C4-2B (cell line): ENCODE measurements around the gene MLH1.

Experiments
- ZFX ChIP-seq: fragments of 450-650 bp; IDR thresholded peaks from 2 replicates; pipeline ENCODE4 v1.6.1; 2017
- TF ChIP-seq, protein P1 (sequence below): fragments of 450-650 bp; conservative IDR thresholded peaks from 2 replicates; pipeline ENCODE4 v1.5.1; 2017; ENCODE audit warnings: mild to moderate bottlenecking

DNA sequence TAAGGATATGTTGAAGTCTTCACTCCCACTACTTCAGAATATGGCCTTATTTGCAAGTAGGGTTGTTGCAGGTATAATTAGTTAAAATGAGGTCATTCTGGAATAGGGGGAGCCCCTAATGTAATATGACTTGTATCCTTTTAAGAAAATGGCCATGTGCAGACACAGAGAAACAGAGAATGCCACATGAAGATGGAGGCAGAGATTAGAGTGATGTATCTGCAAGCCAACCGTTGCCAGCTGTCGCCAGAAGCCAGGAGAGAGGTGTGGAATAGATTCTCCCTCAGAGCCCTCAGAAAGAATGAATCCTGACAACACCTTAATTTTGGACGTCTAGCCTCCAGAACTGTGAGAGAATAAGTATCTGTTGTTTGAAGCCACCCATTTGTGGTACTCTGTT lies 37.2 kb upstream of the MLH1 start:
- TF ChIP-seq, protein P1, sequence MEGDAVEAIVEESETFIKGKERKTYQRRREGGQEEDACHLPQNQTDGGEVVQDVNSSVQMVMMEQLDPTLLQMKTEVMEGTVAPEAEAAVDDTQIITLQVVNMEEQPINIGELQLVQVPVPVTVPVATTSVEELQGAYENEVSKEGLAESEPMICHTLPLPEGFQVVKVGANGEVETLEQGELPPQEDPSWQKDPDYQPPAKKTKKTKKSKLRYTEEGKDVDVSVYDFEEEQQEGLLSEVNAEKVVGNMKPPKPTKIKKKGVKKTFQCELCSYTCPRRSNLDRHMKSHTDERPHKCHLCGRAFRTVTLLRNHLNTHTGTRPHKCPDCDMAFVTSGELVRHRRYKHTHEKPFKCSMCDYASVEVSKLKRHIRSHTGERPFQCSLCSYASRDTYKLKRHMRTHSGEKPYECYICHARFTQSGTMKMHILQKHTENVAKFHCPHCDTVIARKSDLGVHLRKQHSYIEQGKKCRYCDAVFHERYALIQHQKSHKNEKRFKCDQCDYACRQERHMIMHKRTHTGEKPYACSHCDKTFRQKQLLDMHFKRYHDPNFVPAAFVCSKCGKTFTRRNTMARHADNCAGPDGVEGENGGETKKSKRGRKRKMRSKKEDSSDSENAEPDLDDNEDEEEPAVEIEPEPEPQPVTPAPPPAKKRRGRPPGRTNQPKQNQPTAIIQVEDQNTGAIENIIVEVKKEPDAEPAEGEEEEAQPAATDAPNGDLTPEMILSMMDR: no peak
- no peak for TF ChIP-seq ZFX
